ENCODE results near the gene ESYT3. TPM values are rescaled to one million over a fixed set of nuclear protein-coding genes. Genes with fewer than 3 reads are reported as not detected.

Gene ESYT3
- total RNA-seq, 1 donor = under 0.01 TPM

- H3K4me3 ChIP-seq (ENCODE audit: low read depth, low read length) = no peak overlapping the region
- DNase-seq (ENCODE audit: low read depth) = no peak
- TF ChIP-seq, protein P1, sequence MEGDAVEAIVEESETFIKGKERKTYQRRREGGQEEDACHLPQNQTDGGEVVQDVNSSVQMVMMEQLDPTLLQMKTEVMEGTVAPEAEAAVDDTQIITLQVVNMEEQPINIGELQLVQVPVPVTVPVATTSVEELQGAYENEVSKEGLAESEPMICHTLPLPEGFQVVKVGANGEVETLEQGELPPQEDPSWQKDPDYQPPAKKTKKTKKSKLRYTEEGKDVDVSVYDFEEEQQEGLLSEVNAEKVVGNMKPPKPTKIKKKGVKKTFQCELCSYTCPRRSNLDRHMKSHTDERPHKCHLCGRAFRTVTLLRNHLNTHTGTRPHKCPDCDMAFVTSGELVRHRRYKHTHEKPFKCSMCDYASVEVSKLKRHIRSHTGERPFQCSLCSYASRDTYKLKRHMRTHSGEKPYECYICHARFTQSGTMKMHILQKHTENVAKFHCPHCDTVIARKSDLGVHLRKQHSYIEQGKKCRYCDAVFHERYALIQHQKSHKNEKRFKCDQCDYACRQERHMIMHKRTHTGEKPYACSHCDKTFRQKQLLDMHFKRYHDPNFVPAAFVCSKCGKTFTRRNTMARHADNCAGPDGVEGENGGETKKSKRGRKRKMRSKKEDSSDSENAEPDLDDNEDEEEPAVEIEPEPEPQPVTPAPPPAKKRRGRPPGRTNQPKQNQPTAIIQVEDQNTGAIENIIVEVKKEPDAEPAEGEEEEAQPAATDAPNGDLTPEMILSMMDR (IDR thresholded peaks at IDR 0.05; ENCODE audit: insufficient read depth, low read depth, low read length) = no peak
Measured at GRCh38 chr3:138441742-138442141, 7.3 kb downstream of the ESYT3 start.

- TF ChIP-seq, protein P1 (IDR thresholded peaks at IDR 0.05; ENCODE audit: insufficient read depth, low read depth, low read length) = no peak
- H3K4me3 ChIP-seq (ENCODE audit: low read depth, low read length) = no peak overlapping the region
- peak; percentile 33 for DNase-seq (ENCODE audit: low read depth)
Measured at GRCh38 chr3:138442433-138442832, 8.0 kb downstream of the ESYT3 start.

DNA sequence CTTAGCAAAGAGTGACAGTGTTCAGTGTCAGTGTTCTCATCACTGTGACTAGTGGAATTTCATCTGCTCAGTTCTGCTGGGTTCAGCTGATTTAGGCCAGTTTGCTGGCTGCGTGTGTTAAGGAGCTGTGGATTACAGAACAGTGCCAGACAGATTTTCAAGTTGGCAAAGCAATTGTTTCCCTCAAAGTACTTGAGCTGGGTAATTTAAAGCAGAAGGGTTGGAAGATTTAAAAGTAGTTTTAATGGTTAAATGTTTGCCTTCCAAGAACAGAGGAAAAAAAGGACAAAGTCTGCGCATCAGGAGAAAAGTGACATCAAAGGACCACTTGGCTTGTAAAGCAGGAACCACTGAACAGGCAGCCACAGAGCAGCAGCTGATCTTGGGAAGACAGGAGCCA lies 8.7 kb downstream of the ESYT3 start:
- TF ChIP-seq, protein P1 (IDR thresholded peaks at IDR 0.05; ENCODE audit: insufficient read depth, low read depth, low read length) = no peak
- H3K4me3 ChIP-seq (ENCODE audit: low read depth, low read length) = no peak overlapping the region
- DNase-seq (ENCODE audit: low read depth) = no peak

DNA sequence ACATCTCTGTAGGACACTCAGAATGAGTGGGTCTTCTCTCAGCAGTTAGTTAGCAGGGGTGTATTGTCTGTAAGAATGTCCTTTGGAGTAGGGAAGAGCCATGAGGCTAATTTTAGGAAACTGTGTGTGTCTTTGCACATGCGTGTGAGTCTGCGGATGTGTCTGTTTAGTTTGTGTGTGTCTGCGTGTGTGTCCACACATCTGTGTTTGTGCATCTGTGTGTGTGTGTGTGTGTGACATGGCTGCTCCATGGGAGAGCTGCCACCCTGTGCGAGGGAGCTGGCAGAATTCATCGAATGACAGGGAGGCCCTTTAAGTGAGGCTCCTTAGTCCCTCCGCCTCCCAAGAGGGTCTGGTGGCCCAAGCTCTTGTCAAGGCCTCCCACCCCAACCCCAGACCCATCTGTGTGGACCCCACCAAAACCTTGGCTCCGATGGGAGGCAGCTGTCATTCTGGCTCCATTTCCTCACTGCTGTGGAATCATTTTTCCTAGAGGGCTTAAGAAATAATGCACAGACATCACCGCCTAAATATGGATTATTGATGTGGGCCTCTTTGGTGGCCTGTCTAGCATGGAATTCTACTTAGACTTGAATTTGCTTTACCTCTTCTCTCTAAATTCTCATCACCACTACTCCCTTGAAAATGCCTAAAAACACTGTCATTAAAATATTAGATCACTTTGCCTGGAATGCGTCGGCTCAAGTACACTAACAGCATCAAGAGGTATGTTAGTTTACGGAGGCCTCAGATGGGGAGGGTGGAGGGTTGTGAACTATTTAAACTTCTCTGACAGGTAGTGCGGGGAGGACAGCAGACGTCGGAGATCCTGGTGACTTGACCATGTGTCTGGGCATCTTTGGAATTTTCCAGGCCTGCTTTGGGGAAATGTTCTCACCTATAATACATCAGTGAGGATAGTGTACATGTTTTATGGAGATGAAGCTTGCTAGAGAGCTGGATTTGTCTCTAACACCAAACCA lies 9.4 kb downstream of the ESYT3 start:
- TF ChIP-seq, protein P1 (IDR thresholded peaks at IDR 0.05; ENCODE audit: insufficient read depth, low read depth, low read length) = no peak
- DNase-seq (ENCODE audit: low read depth) = no peak
- H3K4me3 ChIP-seq (ENCODE audit: low read depth, low read length) = no peak overlapping the region

DNA sequence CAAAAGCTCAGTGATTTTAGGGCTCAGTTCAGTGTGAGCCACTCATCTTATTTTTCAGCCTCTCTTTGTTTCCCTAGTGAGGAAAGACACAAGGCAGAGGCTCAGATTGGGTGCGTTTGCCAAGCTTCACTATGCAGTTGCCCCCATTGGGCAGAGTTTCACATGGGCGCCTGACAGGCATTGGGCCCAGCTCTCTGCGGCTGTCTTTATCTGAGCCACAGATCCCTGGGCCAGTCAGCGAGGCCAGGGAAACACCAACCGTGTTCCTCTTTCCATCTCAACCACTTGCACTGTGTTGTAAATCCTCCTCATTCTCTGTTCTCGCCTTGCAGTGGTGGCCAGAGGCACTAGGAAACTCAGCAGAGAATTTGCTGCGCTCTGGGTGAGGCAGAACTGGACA lies 10.8 kb downstream of the ESYT3 start:
- TF ChIP-seq, protein P1 (IDR thresholded peaks at IDR 0.05; ENCODE audit: insufficient read depth, low read depth, low read length) = no peak
- no peak overlapping the region for H3K4me3 ChIP-seq (ENCODE audit: low read depth, low read length)
- DNase-seq (ENCODE audit: low read depth) = no peak

DNA sequence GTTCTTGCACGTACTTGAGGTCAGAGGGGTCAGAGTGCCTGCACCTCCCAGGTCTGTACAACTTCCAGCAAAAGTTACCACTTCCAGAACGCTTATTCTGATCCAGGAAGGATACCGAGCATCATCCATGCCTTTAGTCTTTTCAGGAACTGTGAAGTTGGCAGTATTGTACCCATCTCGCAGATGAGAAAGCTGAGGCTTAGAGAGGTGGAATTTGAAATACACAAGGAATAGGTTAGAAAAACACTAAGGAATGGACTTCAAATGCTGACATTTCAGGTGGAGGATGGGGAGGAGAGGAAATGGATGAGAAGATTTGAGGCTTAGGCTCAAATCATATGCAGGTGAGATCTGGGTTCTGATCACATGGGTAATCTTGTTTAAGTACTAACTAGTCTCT lies 11.2 kb downstream of the ESYT3 start:
- no peak for DNase-seq (ENCODE audit: low read depth)
- H3K4me3 ChIP-seq (ENCODE audit: low read depth, low read length) = no peak overlapping the region
- TF ChIP-seq, protein P1 (IDR thresholded peaks at IDR 0.05; ENCODE audit: insufficient read depth, low read depth, low read length) = no peak

Data from fibroblast of villous mesenchyme (primary cell).